Left renal pelvis (tissue), 4 donors: ENCODE data around the gene SPTLC2. TPM values are rescaled to one million over a fixed set of nuclear protein-coding genes. Genes with fewer than 3 reads are reported as not detected.

Experiments used
- DNase-seq, 4 donors: peaks; one replicate each; pipeline ENCODE4 v3.0.0-alpha.2; 2013; ENCODE audit warnings: low read depth in 4 of 4, low spot score in 3 of 4
- polyA plus RNA-seq, 4 donors: library from polyadenylated mRNA; unstranded; fragments of 120-200 nt; gene quantifications; one replicate each; pipeline ENCODE4 v1.2.1, GENCODE V29; 2013; ENCODE audit not compliant: insufficient read length in 4 of 4

Gene SPTLC2
- polyA plus RNA-seq, 4 donors = 35.2 to 72.9 (median 69.2) TPM

DNA sequence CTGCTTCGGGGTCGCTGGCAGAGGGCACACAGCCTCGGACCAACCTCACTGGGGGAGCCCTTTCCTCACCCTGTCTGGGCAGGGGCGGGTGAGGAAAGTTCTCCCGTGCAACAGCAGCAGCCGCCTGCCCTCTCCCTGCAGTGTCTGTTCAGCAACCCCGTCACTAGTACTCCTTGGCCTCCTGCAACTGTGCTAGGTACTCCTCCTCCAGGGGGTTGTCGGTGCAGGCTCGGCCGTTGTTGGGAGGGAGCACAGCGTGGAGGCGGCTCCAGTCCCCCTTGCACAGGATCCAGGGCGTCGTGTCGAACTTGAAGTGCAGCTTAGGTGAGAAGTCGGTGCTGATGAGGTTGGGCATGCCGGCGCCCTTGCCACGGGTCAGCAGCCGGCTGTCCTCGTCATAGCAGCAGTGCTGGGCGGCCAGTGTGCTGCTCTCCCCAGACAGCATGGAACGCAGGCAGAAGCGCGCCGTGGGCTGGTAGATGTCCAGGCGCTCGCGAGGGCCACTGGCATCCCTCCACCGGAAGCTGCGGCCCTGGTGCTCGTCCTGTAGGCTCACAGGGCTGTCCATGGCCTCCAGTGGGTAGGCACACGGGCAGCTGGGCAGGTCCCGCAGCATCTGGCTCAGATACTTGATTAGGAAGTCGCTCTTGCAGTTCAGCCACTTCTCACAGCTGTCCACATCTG is 140.9 kb downstream of the SPTLC2 start:
- no peak for DNase-seq

- no peak for DNase-seq
Measured at GRCh38 chr14:77474479-77475177, 141.8 kb downstream of the SPTLC2 start.

GRCh38 chr14:77473921-77474320 is 142.5 kb downstream of the SPTLC2 start:
- DNase-seq = no peak

DNA sequence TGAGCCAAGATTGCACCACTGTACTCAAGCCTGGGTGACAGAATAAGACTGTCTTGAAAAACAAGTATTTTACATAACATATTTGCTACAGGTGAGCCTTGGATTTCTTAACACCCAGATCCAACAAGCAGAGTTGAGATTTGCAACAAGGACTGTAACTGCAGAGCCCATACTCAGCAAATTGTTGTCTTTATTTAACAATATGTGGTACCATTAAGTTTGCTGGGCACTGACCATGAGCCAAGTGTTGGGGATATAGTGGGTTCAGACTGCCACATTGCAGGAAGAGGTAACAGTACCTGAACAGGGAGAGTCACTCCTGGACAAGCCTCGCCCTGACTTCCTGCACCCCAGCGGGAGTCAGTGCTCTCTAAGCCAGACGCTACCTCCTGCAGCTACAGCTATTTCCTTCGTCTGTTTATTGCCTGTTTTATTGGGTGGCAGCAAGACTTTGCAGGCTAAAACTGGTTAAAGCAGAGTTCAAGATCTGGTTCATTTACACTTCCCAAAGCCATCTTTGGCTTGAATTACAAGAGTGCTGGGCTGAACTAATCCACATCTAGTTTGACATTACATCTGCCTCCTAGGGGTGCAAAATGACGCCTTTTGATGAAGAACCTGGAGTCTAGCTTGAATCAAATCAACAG is 146.1 kb downstream of the SPTLC2 start:
- DNase-seq = no peak

DNA sequence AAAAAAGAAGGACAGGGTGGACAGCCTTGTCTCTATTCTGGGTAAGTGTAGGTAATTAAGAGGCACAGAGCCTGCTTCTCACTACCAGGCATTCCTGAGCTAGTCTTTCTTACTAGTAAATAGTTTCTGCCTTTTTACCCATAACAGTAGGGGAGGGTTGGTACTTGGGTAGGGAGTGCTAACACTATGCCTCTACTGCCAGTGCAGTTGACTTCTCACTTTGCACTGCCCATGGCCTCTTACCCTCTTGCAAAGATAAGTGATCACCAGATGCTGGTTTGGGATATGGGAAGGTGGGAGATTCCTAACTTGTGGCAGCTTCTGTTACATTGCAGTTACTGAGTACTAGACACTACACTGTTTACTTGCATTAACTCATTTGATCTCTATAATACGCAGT is 146.9 kb downstream of the SPTLC2 start:
- no peak for DNase-seq

- no peak for DNase-seq
Measured at GRCh38 chr14:77469067-77469505, 147.4 kb downstream of the SPTLC2 start.

- no peak for DNase-seq
Measured at GRCh38 chr14:77467801-77468200, 148.6 kb downstream of the SPTLC2 start.

DNA sequence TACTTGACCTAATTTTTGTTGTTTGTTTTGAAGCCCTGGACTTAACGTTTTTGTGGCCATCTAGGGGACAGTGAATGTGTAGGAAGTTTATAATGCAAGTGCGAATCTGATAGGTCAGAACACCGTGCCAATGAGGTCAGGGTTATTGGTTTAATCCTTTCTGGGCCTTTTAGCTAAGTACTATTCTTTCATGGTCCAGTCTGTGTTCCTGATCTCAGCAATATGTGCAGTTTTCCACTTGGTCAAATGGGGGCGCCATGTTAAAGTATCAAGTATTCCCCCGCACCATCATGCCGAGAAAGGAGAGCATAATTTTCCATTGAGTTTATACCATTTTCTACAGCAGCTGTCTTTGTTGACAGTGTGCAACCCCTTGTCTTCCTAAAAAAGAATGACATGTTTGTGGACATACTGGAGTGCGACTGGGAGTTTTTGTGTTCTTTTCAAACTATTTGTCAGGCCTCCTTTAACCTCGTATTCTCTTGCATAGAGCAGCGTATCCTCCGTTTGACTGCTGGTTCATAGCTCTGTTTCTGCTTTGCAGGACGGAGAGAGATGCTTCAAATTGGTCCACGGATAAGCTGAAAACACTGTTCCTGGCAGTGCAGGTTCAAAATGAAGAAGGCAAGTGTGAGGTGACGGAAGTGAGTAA is 157.2 kb downstream of the SPTLC2 start:
- peak in 3 of 4 donors; percentile 58 to 64 (median 64) for DNase-seq

DNA sequence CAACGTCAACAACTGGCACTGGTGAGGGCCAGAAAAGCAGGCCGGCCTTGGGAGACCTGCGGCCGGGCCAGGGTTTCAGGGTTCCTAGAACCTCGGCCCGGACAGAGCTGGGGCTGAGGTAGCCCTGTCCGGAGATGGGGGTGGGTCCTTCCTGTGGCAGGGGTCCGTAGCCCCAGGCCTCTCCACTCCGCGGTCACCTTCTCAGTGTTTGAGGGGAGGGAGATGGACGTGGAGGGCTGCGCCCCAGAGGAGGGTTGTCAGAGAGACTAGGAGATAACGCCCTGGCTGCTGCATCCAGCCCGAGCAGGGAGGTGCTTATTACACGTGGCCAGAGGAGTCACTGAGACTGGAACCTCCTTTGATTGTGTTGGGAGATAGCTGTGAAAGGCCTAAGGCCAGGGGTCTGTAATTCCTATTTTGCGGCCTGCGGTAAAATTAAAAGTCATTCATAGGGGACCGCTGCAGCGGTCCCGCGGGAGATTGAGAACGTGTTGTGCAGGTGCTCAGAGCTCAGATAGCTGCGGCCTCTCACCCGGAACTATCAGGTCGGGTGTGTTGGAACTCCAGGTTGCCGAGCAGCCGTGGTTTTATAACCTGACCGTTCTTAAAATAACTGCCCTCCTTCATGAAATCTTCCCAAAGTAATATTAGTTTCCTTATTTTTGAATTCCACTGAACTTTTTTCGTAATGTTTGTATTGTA is 158.0 kb downstream of the SPTLC2 start:
- no peak for DNase-seq

- DNase-seq = peak; percentile 97 to 99 (median 98)
Measured at GRCh38 chr14:77457522-77458248, 158.8 kb downstream of the SPTLC2 start, which contains the start of the genes AHSA1 and VIPAS39. AHSA1 (plus strand) TSS chr14:77458093; CDS start chr14:77458190, 97 bp downstream. VIPAS39 (minus strand) TSS chr14:77457601; CDS start chr14:77454102, 3,499 bp downstream.

- DNase-seq = no peak
Measured at GRCh38 chr14:77457115-77457521, 159.3 kb downstream of the SPTLC2 start.

Other genes with a start within 250 kb of the SPTLC2 start
- gene TMED8, start 239.5 kb downstream of the SPTLC2 start, polyA plus RNA-seq = 10 to 100 TPM; 11.1 to 24.4 (median 22.4) TPM
- gene SAMD15, start 239.3 kb downstream of the SPTLC2 start, polyA plus RNA-seq = 10 to 100 TPM in 1 of 4 donors, 1 to 10 TPM in 3; 1.5 to 10.4 (median 9.6) TPM
- 1 to 10 TPM in 3 of 4 donors, under 1 TPM in 1; 0.96 to 3.7 (median 2.7) TPM for gene NOXRED1, start 193.1 kb downstream of the SPTLC2 start, polyA plus RNA-seq
- 10 to 100 TPM; 25.0 to 34.6 (median 30.6) TPM for gene VIPAS39, start 159.0 kb downstream of the SPTLC2 start, polyA plus RNA-seq
- gene AHSA1, start 158.5 kb downstream of the SPTLC2 start, polyA plus RNA-seq = 100 to 1,000 TPM; 166 to 222 (median 203) TPM
- gene ISM2, start 117.8 kb downstream of the SPTLC2 start, polyA plus RNA-seq = 1 to 10 TPM in 3 of 4 donors, under 1 TPM in 1; 0.74 to 3.2 (median 1.2) TPM
- 10 to 100 TPM; 11.3 to 17.5 (median 16.5) TPM for gene ALKBH1, start 91.4 kb upstream of the SPTLC2 start, polyA plus RNA-seq
- gene SLIRP, start 91.5 kb upstream of the SPTLC2 start, polyA plus RNA-seq = 100 to 1,000 TPM in 3 of 4 donors, 10 to 100 TPM in 1; 67.2 to 111 (median 104) TPM
- 10 to 100 TPM; 74.6 to 95.4 (median 88.7) TPM for gene SNW1, start 144.5 kb upstream of the SPTLC2 start, polyA plus RNA-seq
- 10 to 100 TPM in 1 of 4 donors, 1 to 10 TPM in 3; 7.6 to 12.5 (median 8.9) TPM for gene ADCK1, start 183.5 kb upstream of the SPTLC2 start, polyA plus RNA-seq